Duodenal mucosa (tissue), 2 donors: ENCODE data around the gene PINLYP.

Source experiments
- H3K27ac ChIP-seq: one replicate; pipeline ENCODE4 v1.7.0; 2013; ENCODE audit warnings: low read depth, low read length
- H3K27me3 ChIP-seq, 2 donors: one replicate each; pipeline ENCODE4 v1.7.0; 2013; ENCODE audit warnings: low read length in 2 of 2, control low read depth in 1 of 2; ENCODE audit not compliant: insufficient read depth in 2 of 2, control insufficient read depth in 1 of 2
- H3K36me3 ChIP-seq, 2 donors: one replicate each; pipeline ENCODE4 v1.7.0; 2013; ENCODE audit warnings: low read length in 2 of 2, control low read depth in 1 of 2; ENCODE audit not compliant: insufficient read depth in 2 of 2, control insufficient read depth in 1 of 2
- H3K4me1 ChIP-seq, 2 donors: one replicate each; pipeline ENCODE4 v1.7.0; 2013; ENCODE audit warnings: low read length in 2 of 2, control low read depth in 1 of 2; ENCODE audit not compliant: insufficient read depth in 2 of 2, control insufficient read depth in 1 of 2
- H3K4me3 ChIP-seq, 2 donors: one replicate each; pipeline ENCODE4 v1.7.0; 2013; ENCODE audit warnings: low read length in 2 of 2, low read depth in 1 of 2
- H3K9ac ChIP-seq, 2 donors: one replicate each; pipeline ENCODE4 v1.7.0; 2013; ENCODE audit warnings: low read length in 2 of 2, low read depth in 1 of 2
- H3K9me3 ChIP-seq, 2 donors: one replicate each; pipeline ENCODE4 v1.7.0; 2013; ENCODE audit warnings: low read length in 2 of 2, control low read depth in 1 of 2; ENCODE audit not compliant: control insufficient read depth in 1 of 2

PINLYP gene

GRCh38 chr19:43628646-43629326, 53.2 kb downstream of the PINLYP start:
- H3K9ac ChIP-seq: no peak overlapping the region

GRCh38 chr19:43631491-43631890, 55.9 kb downstream of the PINLYP start:
- Histone ChIP-seq H3K4me1 (no peaks in the 10 kb centered on the region), H3K9ac (no peak overlapping the region), H3K27me3 (no peaks in the 10 kb centered on the region), H3K27ac (no peak overlapping the region), H3K36me3 (no peaks in the 10 kb centered on the region), H3K4me3 (no peak overlapping the region), H3K9me3 (no peaks in the 10 kb centered on the region)

More at GRCh38 chr19:43628646-43629326, 53.2 kb downstream of the PINLYP start:
- no peaks in the 10 kb centered on the region for H3K27me3 ChIP-seq
- H3K9me3 ChIP-seq: no peaks in the 10 kb centered on the region
- no peaks in the 10 kb centered on the region for H3K4me1 ChIP-seq
- H3K27ac ChIP-seq: no peak overlapping the region
- no peak overlapping the region for H3K4me3 ChIP-seq
- no peaks in the 10 kb centered on the region for H3K36me3 ChIP-seq
